GM18505 (cell line): Measurements from ENCODE around the gene SLC38A8.
A peak's percentile ranks its signal among the peaks of the same experiment; 100 is the strongest.

Experiments used
- ATAC-seq: cut with Tn5 transposase; IDR thresholded peaks from one replicate; pipeline ENCODE4 v1.9.1; 2021; ENCODE audit not compliant: unreplicated experiment
- POLR2A ChIP-seq: IDR thresholded peaks from 4 replicates; pipeline ENCODE4 v1.6.1; 2011; ENCODE audit warnings: borderline replicate concordance; ENCODE audit not compliant: insufficient read depth, insufficient read length; ENCODE audit errors: extremely low read depth

Gene SLC38A8

GRCh38 chr16:84042308-84042878 is at the start of gene SLC38A8:
Gene SLC38A8 (minus strand): TSS chr16:84042795. CDS start chr16:84042157, 638 bp downstream.
- ATAC-seq: no peak
- TF ChIP-seq POLR2A: no peak

GRCh38 chr16:84091460-84091859 is 48.9 kb upstream of the SLC38A8 start:
- ATAC-seq: no peak
- TF ChIP-seq POLR2A: no peak

GRCh38 chr16:84090211-84090610 is 47.6 kb upstream of the SLC38A8 start:
- no peak for ATAC-seq
- no peak for TF ChIP-seq POLR2A

DNA sequence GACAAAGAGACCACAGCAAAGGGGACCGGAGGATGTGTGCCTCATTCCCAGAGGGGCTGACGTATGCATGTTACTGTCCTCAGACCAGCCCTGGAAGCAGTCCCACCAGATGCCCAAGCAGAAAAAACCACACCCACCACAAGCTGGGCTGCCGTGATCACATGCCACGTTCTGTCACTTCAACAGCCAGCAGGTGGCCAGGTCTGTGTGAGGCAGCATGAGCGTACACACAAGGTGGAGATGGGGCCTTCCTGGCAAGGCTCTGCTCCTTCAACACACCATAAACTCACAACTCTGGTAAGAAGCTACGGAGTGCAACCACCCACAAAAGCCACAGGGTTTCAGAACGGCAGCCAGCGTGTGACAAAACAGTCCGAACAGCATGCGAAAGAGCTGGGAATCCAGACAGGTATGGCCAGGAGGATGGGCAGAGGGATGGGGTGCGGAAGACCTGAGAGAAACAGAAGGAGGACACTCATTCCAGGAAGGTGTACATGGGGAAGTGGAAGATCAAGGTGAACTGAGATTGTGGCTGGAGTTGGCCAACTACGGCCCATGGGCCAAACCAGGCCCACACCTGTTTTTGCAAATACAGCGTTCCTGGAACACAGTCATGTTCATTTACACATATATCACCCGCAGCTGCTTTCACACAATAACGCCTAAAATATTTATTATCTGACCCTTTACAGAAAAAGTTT is 46.2 kb upstream of the SLC38A8 start:
- no peak for TF ChIP-seq POLR2A
- peak; percentile 77 for ATAC-seq

DNA sequence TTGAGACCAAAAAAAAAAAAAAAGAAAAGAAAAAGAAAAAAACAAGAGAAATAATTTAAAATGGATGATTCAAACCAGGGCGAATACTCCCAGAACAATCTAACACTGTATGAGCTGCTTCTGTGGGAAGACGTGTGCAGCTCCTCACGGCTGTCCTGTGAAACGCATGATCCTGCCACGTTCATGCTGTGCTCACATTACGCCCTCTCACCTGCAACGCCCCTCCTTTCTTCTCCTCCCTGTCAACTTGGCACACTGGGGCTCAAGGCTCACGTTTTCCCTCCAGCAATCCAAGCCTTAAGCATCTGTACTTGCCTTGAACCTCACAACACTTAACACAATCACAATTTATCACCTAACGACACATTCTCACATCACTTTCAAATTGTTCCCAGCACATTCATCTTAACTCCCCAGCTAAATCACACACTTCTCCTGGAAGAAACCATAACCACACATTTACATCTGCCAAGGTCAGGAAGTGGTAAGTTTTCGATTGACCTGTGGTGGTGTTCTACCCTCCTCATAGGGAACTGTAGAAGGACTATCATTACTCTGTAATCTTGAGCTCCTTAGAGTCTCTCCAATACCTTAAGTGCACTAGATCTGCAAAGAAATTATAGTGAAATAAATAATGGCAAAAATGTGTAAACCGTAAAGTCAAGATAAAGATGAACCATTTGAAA is 45.0 kb upstream of the SLC38A8 start:
- TF ChIP-seq POLR2A: no peak
- no peak for ATAC-seq

GRCh38 chr16:84087001-84087400 is 44.4 kb upstream of the SLC38A8 start:
- ATAC-seq: no peak
- no peak for TF ChIP-seq POLR2A

GRCh38 chr16:84086341-84086740 is 43.7 kb upstream of the SLC38A8 start:
- no peak for ATAC-seq
- no peak for TF ChIP-seq POLR2A

GRCh38 chr16:84085773-84086172 is 43.2 kb upstream of the SLC38A8 start:
- ATAC-seq: no peak
- TF ChIP-seq POLR2A: no peak

- TF ChIP-seq POLR2A: no peak
- no peak for ATAC-seq
Observed at GRCh38 chr16:84085271-84085667, 42.7 kb upstream of the SLC38A8 start.

DNA sequence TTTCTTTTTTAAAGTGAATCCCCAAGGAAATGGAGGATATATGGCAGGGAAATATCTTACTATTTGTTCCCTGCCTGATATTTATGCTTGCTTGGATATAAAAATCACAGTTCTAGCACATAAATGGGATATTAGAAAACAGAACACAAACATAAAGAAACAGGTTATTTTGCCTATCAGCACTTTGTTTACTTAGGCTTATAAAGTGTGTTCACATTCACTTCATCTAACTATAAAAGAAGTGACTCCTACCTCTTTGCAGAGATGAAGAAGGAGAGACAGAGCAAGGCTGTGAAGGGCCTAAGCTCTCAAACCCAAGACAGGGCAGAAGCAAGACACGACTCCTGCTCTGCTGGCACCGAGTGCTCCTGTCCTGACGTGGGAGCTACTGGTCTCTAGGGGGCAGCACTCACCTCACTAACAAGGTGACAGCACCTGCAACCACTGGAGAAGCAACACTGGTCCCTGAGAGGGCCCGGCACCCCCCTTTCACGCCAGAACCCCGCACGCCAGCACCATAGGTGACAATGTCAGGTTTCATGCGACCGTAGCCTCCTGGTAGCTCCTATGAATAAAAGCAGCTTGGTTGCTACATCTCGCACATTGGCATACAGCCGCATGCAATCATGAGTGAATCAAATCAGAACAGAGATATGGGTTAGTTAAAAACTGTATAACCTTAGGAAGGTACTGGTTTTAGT is 42.1 kb upstream of the SLC38A8 start:
- ATAC-seq: no peak
- no peak for TF ChIP-seq POLR2A

DNA sequence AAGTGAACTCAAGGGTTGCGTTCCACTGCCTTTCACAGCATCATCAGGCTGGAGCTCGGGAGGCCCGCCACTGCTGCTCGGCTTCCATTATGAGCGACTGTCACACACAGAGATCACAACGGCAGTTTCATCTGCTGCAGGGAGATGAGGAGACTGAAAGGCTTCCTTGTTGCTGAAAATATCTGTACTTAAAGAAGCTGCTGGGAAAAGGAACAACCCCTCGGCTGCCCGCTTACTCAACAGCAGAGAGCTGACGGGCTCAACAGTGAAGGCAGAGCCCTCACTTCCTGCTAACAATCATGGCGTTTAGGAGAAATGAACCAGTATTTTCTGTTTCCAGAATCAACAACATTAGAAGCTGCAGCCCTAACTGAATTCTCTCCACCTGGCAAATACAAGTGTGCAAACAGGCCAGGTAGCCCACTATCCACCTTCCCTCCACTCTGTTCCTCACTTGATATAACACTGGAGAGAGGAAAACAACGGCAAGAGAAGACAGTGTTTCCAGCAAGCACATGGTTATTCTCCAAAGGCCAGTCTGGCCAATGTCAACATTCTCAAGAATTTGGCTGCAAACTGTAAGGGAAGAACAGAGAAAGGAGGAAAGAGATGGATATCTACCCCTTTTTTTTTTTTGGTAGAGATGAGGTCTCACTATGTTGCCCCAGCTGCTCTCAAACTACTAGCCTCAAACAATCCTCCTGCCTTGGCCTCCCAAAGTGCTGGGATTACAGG is 40.4 kb upstream of the SLC38A8 start:
- TF ChIP-seq POLR2A: no peak
- ATAC-seq: no peak

GRCh38 chr16:84082110-84082509 is 39.5 kb upstream of the SLC38A8 start:
- TF ChIP-seq POLR2A: no peak
- ATAC-seq: no peak
